ENCODE results near the gene BMAL1. TPM values are rescaled to one million over a fixed set of nuclear protein-coding genes. Genes with fewer than 3 reads are reported as not detected.

Gene BMAL1
- total and polyA plus RNA-seq, 2 of the 4 experiments (the other 2 are of a cell fraction) = 8.8 to 9.9 TPM

DNA sequence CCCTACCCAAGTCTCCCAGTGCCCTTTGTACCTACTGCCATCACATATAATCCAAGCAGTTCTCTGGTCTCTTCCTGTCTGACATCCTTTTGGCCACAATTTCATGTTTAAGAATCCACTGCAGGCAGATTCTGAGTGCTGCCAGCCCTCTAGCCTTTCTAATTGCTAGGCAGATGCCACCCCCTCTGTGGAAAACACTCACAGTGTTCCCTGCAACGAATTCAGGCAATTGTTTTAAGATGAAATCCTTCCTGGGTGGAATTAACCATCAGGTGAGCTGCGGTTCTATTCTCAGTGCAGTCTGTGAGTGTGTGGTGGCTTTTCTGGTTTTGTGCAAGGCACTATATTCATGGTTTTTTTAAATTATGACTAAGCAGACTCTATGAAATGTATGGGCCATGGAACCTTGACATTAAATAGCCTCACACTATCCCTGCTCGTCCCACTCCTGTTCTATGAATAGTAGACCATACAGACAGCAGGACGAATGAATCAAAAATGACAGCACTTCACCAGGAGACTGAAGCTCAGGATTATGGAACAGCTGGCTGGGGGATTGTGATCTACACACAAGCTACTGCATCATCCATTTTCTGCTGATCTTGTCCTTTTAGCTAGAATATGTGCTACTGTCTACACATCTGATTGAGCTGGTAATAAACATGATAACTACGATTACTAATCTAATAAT, 29.8 kb upstream of the BMAL1 start:
- Histone ChIP-seq H3K36me3 (ENCODE audit: control insufficient read depth, insufficient read depth, low read length) (no peaks in the 10 kb centered on the region), H2BK20ac (ENCODE audit: low read depth, low read length) (no peak overlapping the region), H3K4ac (ENCODE audit: low read depth, low read length) (no peak overlapping the region), H2BK120ac (ENCODE audit: low read depth, low read length) (no peak overlapping the region), H3K9me1 (ENCODE audit: insufficient read depth, low read length) (no peaks in the 10 kb centered on the region), H4K91ac (ENCODE audit: insufficient read depth, low read depth, low read length) (no peak overlapping the region), H3K4me3 (ENCODE audit: insufficient read depth, low read depth, low read length) (no peak overlapping the region), H2BK15ac (ENCODE audit: low read depth, low read length) (no peak overlapping the region), H2AK5ac (ENCODE audit: low read depth, low read length) (no peak overlapping the region), H2AFZ (replicated peaks; ENCODE audit: low read length, poor library complexity) (peak overlapping the region; percentile 56), H2AK9ac (replicated peaks; ENCODE audit: low read depth, low read length, poor library complexity) (no peak overlapping the region), H3K4me1 (ENCODE audit: control insufficient read depth, insufficient read depth, low read length) (no peaks in the 10 kb centered on the region), H3K79me1 (ENCODE audit: low read depth in 1 of 2, low read length in 2 of 2) (no peaks in the 10 kb centered on the region), H4K8ac (ENCODE audit: low read depth in 2 of 2, low read length in 2 of 2) (no peak overlapping the region), H3K4me2 (ENCODE audit: low read depth, low read length) (no peak overlapping the region), H3K56ac (ENCODE audit: extremely low read depth, insufficient read depth, low read length) (no peak overlapping the region), H3K27me3 (ENCODE audit: control insufficient read depth, insufficient read depth, low read length) (peaks cover 4% of the 10 kb centered on the region; the same call in 1 of the 2 replicates), H3K9ac (ENCODE audit: low read depth, low read length) (no peak overlapping the region), H3K9me3 (ENCODE audit: control insufficient read depth, insufficient read depth, low read length) (no peaks in the 10 kb centered on the region), H3K18ac (ENCODE audit: low read depth, low read length) (no peak overlapping the region), H4K20me1 (ENCODE audit: insufficient read depth, low read length) (no peaks in the 10 kb centered on the region), H3K14ac (replicated peaks; ENCODE audit: low read depth, low read length) (no peak overlapping the region), H4K5ac (ENCODE audit: low read depth, low read length) (no peak overlapping the region), H2BK5ac (ENCODE audit: low read depth, low read length, poor library complexity, severe bottlenecking) (no peak overlapping the region), H3K23ac (ENCODE audit: low read depth, low read length) (no peak overlapping the region), H3K27ac (ENCODE audit: insufficient read depth, low read length) (no peak overlapping the region)
- in situ Hi-C loops (cut with MboI; ENCODE audit: low sequenced_read_pairs) = no loop called here
- DNase-seq (no peak), ATAC-seq (ENCODE audit: low read depth) (no peak)
- CTCF ChIA-PET = interaction anchor here (0.6 kb wide), 1 partner anchor 224 kb away, joined by 3 read pairs; no protein-coding TSS in a partner anchor
- no TSS peak for BruUV-seq (replicated peaks)
- whole genome bisulfite sequencing, 2 experiments (ENCODE audit: extremely low coverage in 2 of 2, insufficient read length in 1 of 2) = 40% methylated on average over 1 of the region's 5 CpGs; no CpG with 5 or more reads in 1 of the 2 experiments
- TF ChIP-seq POLR2A (IDR thresholded peaks at IDR 0.05; ENCODE audit: low read depth, low read length) = no peak
- peak; percentile 47; the same call in 1 of the 2 replicates for TF ChIP-seq MAFK (IDR thresholded peaks at IDR 0.05; ENCODE audit: low read depth, low read length)
- POLR2A ChIA-PET (ENCODE audit: unreplicated experiment) = no interaction called here
- dilution Hi-C loops (cut with HindIII; ENCODE audit: low sequenced_read_pairs, unreplicated experiment) = no loop called here
- intact Hi-C loops (cut with micrococcal nuclease) = no loop called here

All from IMR-90 (cell line).